Neural cell (in vitro differentiated cells): ENCODE data around the gene PSG6.
"Not testable (repeated sequence)": the region's sequence is repeated elsewhere in the genome, so short reads cannot be mapped to it uniquely, and the experiment has no call there.

Source experiments
- POLR2AphosphoS5 ChIP-seq: IDR thresholded peaks from 2 replicates; pipeline ENCODE4 v1.6.1; 2012
- TF ChIP-seq, protein P1 (sequence below): fragments of 450-650 bp; IDR thresholded peaks from 2 replicates; pipeline ENCODE4 v1.5.1; 2014; ENCODE audit warnings: antibody characterized with exemption, mild to moderate bottlenecking, moderate library complexity; ENCODE audit not compliant: poor library complexity, severe bottlenecking
- TF ChIP-seq, protein P2 (sequence below): IDR thresholded peaks from 2 replicates; pipeline ENCODE4 v1.6.1; 2012; ENCODE audit warnings: borderline replicate concordance

- TF ChIP-seq, protein P1, sequence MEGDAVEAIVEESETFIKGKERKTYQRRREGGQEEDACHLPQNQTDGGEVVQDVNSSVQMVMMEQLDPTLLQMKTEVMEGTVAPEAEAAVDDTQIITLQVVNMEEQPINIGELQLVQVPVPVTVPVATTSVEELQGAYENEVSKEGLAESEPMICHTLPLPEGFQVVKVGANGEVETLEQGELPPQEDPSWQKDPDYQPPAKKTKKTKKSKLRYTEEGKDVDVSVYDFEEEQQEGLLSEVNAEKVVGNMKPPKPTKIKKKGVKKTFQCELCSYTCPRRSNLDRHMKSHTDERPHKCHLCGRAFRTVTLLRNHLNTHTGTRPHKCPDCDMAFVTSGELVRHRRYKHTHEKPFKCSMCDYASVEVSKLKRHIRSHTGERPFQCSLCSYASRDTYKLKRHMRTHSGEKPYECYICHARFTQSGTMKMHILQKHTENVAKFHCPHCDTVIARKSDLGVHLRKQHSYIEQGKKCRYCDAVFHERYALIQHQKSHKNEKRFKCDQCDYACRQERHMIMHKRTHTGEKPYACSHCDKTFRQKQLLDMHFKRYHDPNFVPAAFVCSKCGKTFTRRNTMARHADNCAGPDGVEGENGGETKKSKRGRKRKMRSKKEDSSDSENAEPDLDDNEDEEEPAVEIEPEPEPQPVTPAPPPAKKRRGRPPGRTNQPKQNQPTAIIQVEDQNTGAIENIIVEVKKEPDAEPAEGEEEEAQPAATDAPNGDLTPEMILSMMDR = not testable (repeated sequence)
- TF ChIP-seq, protein P2, sequence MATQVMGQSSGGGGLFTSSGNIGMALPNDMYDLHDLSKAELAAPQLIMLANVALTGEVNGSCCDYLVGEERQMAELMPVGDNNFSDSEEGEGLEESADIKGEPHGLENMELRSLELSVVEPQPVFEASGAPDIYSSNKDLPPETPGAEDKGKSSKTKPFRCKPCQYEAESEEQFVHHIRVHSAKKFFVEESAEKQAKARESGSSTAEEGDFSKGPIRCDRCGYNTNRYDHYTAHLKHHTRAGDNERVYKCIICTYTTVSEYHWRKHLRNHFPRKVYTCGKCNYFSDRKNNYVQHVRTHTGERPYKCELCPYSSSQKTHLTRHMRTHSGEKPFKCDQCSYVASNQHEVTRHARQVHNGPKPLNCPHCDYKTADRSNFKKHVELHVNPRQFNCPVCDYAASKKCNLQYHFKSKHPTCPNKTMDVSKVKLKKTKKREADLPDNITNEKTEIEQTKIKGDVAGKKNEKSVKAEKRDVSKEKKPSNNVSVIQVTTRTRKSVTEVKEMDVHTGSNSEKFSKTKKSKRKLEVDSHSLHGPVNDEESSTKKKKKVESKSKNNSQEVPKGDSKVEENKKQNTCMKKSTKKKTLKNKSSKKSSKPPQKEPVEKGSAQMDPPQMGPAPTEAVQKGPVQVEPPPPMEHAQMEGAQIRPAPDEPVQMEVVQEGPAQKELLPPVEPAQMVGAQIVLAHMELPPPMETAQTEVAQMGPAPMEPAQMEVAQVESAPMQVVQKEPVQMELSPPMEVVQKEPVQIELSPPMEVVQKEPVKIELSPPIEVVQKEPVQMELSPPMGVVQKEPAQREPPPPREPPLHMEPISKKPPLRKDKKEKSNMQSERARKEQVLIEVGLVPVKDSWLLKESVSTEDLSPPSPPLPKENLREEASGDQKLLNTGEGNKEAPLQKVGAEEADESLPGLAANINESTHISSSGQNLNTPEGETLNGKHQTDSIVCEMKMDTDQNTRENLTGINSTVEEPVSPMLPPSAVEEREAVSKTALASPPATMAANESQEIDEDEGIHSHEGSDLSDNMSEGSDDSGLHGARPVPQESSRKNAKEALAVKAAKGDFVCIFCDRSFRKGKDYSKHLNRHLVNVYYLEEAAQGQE = not testable (repeated sequence)
- TF ChIP-seq POLR2AphosphoS5 = not testable (repeated sequence)
Measured at GRCh38 chr19:42916931-42917330, 763 bp downstream of the PSG6 start.
